Measurements from ENCODE around the gene RPS5. TPM values are rescaled to one million over a fixed set of nuclear protein-coding genes. Genes with fewer than 3 reads are reported as not detected.

RPS5 gene
- total RNA-seq, 1 donor from 2014 or later: 571 TPM

DNA sequence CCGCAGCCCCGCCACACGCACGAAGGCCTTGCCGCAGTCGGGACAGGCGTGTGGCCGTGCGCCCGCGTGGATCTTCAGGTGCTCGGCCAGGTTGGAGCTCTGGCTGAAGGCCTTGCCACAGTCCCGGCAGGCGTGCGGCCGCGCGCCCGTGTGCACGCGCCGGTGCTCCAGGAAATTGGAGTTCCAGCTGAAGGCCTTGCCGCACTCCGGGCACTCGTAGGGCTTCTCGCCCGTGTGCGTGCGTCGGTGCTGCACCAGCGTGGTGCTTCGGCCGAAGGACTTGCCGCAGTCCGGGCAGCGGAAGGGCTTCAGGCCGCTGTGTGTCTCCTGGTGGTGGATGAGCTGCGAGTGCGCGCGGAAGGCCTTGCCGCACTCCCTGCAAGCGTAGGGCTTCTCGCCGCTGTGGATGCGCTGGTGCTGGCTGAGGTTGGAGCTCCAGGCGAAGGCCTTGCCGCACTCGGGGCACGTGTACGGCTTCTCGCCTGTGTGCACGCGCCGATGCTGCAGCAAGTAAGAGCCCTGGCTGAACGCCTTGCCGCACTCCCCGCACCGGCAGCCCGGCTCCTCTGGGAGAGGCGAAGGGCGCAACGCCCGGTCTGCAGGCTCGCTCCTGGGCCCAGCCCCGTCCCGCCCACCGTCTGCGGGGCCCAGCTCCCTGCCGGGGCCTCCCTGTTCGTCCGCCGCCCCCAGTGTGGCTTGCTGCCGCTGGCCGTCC, 30.1 kb upstream of the RPS5 start:
- no peak for DNase-seq
- Mint-ChIP-seq H3K36me3 (ENCODE audit: unreplicated experiment) (no peaks in the 10 kb centered on the region), H3K27me3 (ENCODE audit: unreplicated experiment) (peaks cover 5% of the 10 kb centered on the region), H3K27ac (ENCODE audit: unreplicated experiment) (no peak overlapping the region), H3K4me1 (ENCODE audit: low read depth, unreplicated experiment) (no peaks in the 10 kb centered on the region), H3K9me3 (ENCODE audit: unreplicated experiment) (peaks cover 21% of the 10 kb centered on the region), H3K4me3 (ENCODE audit: unreplicated experiment) (no peak overlapping the region)
- TF ChIP-seq, protein P1, sequence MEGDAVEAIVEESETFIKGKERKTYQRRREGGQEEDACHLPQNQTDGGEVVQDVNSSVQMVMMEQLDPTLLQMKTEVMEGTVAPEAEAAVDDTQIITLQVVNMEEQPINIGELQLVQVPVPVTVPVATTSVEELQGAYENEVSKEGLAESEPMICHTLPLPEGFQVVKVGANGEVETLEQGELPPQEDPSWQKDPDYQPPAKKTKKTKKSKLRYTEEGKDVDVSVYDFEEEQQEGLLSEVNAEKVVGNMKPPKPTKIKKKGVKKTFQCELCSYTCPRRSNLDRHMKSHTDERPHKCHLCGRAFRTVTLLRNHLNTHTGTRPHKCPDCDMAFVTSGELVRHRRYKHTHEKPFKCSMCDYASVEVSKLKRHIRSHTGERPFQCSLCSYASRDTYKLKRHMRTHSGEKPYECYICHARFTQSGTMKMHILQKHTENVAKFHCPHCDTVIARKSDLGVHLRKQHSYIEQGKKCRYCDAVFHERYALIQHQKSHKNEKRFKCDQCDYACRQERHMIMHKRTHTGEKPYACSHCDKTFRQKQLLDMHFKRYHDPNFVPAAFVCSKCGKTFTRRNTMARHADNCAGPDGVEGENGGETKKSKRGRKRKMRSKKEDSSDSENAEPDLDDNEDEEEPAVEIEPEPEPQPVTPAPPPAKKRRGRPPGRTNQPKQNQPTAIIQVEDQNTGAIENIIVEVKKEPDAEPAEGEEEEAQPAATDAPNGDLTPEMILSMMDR (IDR thresholded peaks at IDR 0.05; ENCODE audit: partially characterized antibody, unreplicated experiment): no peak

DNA sequence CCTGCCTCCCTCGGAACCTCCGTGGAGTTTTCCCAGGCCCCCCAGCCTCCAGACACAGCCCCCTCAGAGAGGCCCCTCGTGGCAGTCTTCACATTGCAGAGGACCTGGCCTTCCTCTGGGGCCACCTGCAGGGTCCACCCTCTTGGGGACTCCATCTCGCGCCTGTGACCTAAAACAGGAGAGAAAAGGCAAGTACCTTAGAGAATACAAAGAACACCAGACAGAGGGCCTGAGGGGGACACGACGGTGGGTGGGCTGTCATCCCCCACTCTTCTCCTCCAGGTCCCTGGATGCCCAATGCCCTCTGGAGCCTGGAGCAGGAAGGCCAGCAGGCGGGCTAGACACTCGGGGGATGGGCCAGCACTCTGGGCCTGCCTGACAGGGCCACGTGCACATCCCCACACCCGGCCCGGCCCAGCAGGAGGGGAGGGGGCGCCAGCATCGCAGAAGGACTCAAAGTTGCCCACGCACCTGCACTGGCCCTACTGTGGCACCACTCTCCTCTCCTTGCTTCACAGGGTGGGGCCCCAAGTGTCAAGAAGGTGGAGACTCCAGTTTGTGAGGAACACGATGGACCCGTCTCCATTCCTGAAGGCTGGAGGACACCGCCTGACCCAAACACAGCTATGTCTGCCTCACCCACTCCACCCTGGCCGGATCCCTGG, 29.5 kb upstream of the RPS5 start:
- TF ChIP-seq, protein P1 (IDR thresholded peaks at IDR 0.05; ENCODE audit: partially characterized antibody, unreplicated experiment): no peak
- H3K9me3 Mint-ChIP-seq (ENCODE audit: unreplicated experiment): peaks cover 21% of the 10 kb centered on the region
- H3K4me1 Mint-ChIP-seq (ENCODE audit: low read depth, unreplicated experiment): no peaks in the 10 kb centered on the region
- peaks cover 6% of the 10 kb centered on the region for H3K27me3 Mint-ChIP-seq (ENCODE audit: unreplicated experiment)
- no peak overlapping the region for H3K4me3 Mint-ChIP-seq (ENCODE audit: unreplicated experiment)
- no peaks in the 10 kb centered on the region for H3K36me3 Mint-ChIP-seq (ENCODE audit: unreplicated experiment)
- H3K27ac Mint-ChIP-seq (ENCODE audit: unreplicated experiment): no peak overlapping the region
- no peak for DNase-seq

DNA sequence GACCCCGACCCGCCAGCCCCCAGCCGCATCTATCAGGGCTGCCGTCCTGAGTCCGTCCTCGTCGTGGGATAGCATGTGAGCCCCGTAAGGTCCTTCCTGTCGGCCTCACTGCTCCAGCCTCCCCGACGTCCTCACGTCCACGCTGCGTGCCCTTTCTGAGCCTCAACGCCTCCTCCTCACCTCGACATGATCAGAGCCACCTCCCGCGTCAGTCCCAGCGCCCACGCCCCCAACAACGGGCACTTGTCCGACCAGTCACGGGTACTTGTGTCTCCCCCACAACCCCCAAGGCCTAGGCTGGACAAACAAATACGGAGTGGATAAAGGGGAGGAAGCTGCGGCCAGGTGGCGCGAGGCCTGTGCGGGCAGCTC, 25.2 kb upstream of the RPS5 start:
- DNase-seq: peak; percentile 63
- Mint-ChIP-seq H3K4me3 (ENCODE audit: unreplicated experiment) (peak overlapping the region; percentile 97), H3K27ac (ENCODE audit: unreplicated experiment) (peak overlapping the region; percentile 99), H3K27me3 (ENCODE audit: unreplicated experiment) (peaks cover 4% of the 10 kb centered on the region), H3K9me3 (ENCODE audit: unreplicated experiment) (peaks cover 14% of the 10 kb centered on the region), H3K36me3 (ENCODE audit: unreplicated experiment) (no peaks in the 10 kb centered on the region), H3K4me1 (ENCODE audit: low read depth, unreplicated experiment) (peaks cover 3% of the 10 kb centered on the region)
- TF ChIP-seq, protein P1 (IDR thresholded peaks at IDR 0.05; ENCODE audit: partially characterized antibody, unreplicated experiment): no peak

DNA sequence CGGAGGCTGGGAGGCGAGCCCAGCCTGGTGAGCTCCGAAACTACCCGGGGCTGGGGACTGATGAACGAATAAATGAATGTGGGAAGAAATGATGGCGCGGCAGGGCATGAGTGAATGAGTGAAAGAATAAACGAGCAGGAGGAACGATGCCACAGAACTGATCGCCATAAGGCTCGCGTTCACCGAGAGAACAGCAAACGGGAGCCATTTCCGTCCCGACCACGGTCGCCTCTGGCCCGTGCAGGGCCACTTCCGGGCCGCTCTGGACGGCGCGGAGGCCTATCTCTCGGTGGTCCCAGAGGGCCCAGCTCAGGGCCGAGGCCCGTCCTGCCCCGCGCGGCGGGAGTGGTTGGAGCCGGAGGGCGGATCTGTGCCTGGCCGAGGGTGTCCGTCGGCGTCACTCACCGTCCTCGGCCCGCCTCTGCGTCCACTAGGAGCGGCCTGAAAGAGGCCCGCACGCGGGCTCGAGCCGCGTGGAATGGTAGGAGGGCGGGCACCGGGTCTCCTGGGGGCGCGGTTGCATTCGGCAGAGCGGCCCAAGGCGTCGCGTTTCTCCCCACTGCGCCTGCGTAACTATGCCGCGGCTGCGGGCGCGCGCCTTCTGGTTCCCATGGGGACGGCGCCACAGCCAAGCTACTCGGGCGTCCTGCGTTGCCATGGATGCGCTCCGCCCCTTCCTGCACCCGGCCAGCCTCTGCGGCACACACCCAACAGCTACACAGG, 24.6 kb upstream of the RPS5 start, which contains the start of gene ZNF497:
ZNF497 (minus strand) TSS at position 480 of the 723 bp plus-strand sequence. CDS start 5,116 bp downstream, outside the sequence.
- Mint-ChIP-seq H3K9me3 (ENCODE audit: unreplicated experiment) (peaks cover 14% of the 10 kb centered on the region), H3K27ac (ENCODE audit: unreplicated experiment) (peak within 1 kb of the TSS; percentile 99), H3K4me3 (ENCODE audit: unreplicated experiment) (peak within 1 kb of the TSS; percentile 97), H3K4me1 (ENCODE audit: low read depth, unreplicated experiment) (peaks cover 3% of the 10 kb centered on the region), H3K36me3 (ENCODE audit: unreplicated experiment) (no peaks in the 10 kb centered on the region), H3K27me3 (ENCODE audit: unreplicated experiment) (peaks cover 4% of the 10 kb centered on the region)
- TF ChIP-seq, protein P1 (IDR thresholded peaks at IDR 0.05; ENCODE audit: partially characterized antibody, unreplicated experiment): no peak
- DNase-seq: peak; percentile 95

Data from glutamatergic neuron (in vitro differentiated cells).